ENCODE data around the gene CHST11.

- TF ChIP-seq CTCF (IDR thresholded peaks at IDR 0.05 in 2 of 3, conservative IDR thresholded peaks at IDR 0.05 in 1 of 3; ENCODE audit: control insufficient read depth in 2 of 3, extremely low read depth in 1 of 3, insufficient read depth in 1 of 3, low read depth in 3 of 3, low read length in 3 of 3) (no peak), HDAC6 (IDR thresholded peaks at IDR 0.05; ENCODE audit: unreplicated experiment) (no peak), SMARCA5 (IDR thresholded peaks at IDR 0.05) (no peak), HCFC1 (IDR thresholded peaks at IDR 0.05; ENCODE audit: low read length) (no peak), POLR2AphosphoS5 (IDR thresholded peaks at IDR 0.05; ENCODE audit: low read length) (no peak), ZBTB11 (CRISPR knock-in tag; IDR thresholded peaks at IDR 0.05) (no peak), TCF12 (IDR thresholded peaks at IDR 0.05; ENCODE audit: low read depth, low read length) (no peak), CHD2 (IDR thresholded peaks at IDR 0.05; ENCODE audit: borderline replicate concordance, low read depth, low read length) (no peak), EZH2 (IDR thresholded peaks at IDR 0.05; ENCODE audit: borderline replicate concordance, control insufficient read depth, low read depth, low read length) (no peak), CREM (IDR thresholded peaks at IDR 0.05; ENCODE audit: low read depth) (no peak), SMAD5 (IDR thresholded peaks at IDR 0.05; ENCODE audit: low read depth) (no peak), FOXM1 (IDR thresholded peaks at IDR 0.05; ENCODE audit: low read depth, low read length) (no peak), POLR2A (IDR thresholded peaks at IDR 0.05; ENCODE audit: low read depth, low read length) (no peak), SRF (IDR thresholded peaks at IDR 0.05; ENCODE audit: low read depth in 2 of 2, low read length in 2 of 2) (no peak)
These were observed 232.9 kb downstream of the CHST11 start for GRCh38 chr12:104689635-104690034.
